HL-60 (cell line): ENCODE results near the gene AMFR.

Source experiments
- POLR2AphosphoS5 ChIP-seq: IDR thresholded peaks from 2 replicates; pipeline ENCODE4 v1.6.1; 2012; ENCODE audit warnings: low read depth
- TF ChIP-seq, protein P1 (sequence below): IDR thresholded peaks from one replicate; pipeline ENCODE4 v1.5.1; 2011; ENCODE audit warnings: low read length, control low read depth, inconsistent platforms; ENCODE audit not compliant: insufficient read depth

DNA sequence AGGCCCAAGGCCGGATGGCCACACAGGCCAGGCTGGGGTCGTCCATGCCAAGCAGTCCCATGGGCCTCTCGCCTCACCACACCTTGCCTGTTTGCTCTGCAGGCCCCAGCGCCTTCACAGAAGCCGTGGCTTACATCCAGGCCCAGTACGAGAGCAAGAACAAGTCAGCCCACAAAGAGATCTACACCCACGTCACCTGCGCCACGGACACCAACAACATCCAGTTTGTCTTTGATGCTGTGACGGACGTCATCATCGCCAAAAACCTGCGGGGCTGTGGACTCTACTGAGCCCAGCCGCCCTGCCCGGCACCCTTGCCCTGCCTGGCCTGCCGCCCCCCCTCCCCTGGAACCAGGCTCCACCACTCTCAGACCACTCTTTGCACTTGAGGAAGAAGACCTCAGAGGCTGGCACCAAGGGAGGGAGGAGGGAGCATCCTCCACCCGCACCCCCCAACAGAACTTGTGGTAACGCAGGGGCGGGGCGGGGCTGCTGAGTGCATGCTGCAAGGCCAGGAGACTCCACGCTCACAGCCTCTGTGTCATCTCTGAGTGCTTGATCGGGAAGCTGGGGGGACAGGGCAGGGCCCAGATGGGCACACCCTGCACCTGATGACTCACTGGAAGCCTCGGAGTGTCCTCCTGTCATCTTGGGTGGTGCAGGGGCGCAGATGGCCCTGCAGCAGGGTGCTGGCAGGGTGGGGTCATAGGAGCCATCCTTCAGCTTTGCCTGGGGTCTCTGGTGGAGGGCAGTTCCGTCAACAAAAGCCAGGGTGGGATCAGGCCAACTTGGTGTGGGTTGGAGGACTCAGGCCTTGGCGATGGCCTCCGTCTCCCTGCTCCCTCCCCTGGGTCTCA is 81.5 kb downstream of the AMFR start:
- no peak for TF ChIP-seq POLR2AphosphoS5
- TF ChIP-seq, protein P1, sequence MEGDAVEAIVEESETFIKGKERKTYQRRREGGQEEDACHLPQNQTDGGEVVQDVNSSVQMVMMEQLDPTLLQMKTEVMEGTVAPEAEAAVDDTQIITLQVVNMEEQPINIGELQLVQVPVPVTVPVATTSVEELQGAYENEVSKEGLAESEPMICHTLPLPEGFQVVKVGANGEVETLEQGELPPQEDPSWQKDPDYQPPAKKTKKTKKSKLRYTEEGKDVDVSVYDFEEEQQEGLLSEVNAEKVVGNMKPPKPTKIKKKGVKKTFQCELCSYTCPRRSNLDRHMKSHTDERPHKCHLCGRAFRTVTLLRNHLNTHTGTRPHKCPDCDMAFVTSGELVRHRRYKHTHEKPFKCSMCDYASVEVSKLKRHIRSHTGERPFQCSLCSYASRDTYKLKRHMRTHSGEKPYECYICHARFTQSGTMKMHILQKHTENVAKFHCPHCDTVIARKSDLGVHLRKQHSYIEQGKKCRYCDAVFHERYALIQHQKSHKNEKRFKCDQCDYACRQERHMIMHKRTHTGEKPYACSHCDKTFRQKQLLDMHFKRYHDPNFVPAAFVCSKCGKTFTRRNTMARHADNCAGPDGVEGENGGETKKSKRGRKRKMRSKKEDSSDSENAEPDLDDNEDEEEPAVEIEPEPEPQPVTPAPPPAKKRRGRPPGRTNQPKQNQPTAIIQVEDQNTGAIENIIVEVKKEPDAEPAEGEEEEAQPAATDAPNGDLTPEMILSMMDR, result no peak
